ENCODE data around the gene USB1. TPM values are rescaled to one million over a fixed set of nuclear protein-coding genes. Genes with fewer than 3 reads are reported as not detected.

USB1 gene
- total RNA-seq, 1 donor from 2014 or later: 37.9 TPM

DNA sequence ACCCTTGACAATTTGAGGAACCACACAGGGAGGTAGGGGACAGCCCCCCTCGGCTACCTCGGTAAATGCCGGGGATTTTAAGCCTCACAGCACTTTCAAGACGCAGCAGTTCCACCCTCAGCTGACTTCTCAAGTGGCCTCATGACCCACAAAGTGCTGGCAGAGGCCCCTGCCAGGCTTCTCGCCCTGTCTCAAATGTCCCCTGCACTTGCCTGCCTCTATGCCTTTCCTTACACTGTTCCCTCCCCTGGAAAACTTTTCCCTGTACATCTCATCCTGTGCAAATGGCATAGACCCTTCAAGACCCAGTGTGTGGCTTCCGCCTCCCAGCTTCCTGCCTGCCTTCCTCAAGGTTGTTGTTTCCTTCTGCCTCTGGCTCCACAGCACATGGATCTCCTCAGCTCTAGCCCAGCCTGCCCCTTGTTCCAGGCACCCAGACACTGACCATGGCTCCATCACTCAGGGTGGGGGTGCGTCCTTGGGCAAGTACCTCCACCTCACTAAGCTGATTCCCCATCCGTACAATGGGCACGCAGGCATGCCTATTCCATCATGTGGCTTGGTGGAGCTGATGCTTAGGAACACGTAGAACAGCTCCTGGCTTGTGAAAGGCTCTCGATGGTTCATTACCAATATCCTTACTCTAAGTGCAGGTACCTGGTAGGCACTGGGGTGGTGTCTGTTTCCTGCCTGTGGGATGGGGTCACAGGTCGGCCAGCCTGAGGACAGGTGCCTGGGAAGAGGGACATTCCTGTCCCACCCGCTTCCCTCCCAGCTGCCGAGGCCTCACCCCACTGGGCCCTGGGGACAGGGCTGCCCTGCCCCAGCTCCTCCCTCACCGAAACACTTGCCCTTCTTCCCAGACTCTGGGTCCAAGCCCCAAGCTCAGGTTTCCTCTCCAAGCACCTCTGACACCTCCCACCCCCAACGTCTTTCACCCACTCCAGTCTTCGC is 48.3 kb downstream of the USB1 start:
- TF ChIP-seq, protein P1, sequence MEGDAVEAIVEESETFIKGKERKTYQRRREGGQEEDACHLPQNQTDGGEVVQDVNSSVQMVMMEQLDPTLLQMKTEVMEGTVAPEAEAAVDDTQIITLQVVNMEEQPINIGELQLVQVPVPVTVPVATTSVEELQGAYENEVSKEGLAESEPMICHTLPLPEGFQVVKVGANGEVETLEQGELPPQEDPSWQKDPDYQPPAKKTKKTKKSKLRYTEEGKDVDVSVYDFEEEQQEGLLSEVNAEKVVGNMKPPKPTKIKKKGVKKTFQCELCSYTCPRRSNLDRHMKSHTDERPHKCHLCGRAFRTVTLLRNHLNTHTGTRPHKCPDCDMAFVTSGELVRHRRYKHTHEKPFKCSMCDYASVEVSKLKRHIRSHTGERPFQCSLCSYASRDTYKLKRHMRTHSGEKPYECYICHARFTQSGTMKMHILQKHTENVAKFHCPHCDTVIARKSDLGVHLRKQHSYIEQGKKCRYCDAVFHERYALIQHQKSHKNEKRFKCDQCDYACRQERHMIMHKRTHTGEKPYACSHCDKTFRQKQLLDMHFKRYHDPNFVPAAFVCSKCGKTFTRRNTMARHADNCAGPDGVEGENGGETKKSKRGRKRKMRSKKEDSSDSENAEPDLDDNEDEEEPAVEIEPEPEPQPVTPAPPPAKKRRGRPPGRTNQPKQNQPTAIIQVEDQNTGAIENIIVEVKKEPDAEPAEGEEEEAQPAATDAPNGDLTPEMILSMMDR (IDR thresholded peaks at IDR 0.05): no peak
- Mint-ChIP-seq H3K4me1 (ENCODE audit: low read depth) (no peaks in the 10 kb centered on the region), H3K36me3 (ENCODE audit: low read depth) (no peaks in the 10 kb centered on the region), H3K9me3 (ENCODE audit: low read depth) (no peaks in the 10 kb centered on the region), H3K27me3 (ENCODE audit: low read depth) (no peaks in the 10 kb centered on the region), H3K27ac (ENCODE audit: unreplicated experiment) (no peak overlapping the region), H3K4me3 (ENCODE audit: unreplicated experiment) (no peak overlapping the region)
- DNase-seq (ENCODE audit: low spot score): no peak

DNA sequence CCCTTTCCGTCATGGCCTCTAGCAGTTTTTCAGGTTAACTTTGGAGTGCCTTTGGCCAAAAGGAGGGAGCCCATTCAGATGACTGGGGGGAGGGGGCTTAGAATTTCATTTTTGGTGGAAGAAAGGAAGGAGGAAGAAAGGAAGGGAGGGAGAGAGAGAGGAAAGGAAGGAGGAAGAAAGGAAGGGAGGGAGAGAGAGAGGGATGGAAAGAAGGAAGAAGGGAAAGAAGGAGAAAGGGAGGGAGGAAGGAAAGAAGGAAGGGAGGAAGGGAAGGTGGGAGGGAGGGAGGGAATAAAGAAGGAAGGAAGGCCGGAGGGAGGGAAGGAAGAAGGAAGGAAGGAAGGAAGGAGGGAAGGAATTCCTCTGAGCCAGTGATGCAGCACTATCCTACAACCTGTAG is 50.1 kb downstream of the USB1 start:
- H3K36me3 Mint-ChIP-seq (ENCODE audit: low read depth): no peaks in the 10 kb centered on the region
- H3K9me3 Mint-ChIP-seq (ENCODE audit: low read depth): no peaks in the 10 kb centered on the region
- H3K27me3 Mint-ChIP-seq (ENCODE audit: low read depth): peaks cover 2% of the 10 kb centered on the region
- H3K27ac Mint-ChIP-seq (ENCODE audit: unreplicated experiment): no peak overlapping the region
- H3K4me1 Mint-ChIP-seq (ENCODE audit: low read depth): no peaks in the 10 kb centered on the region
- H3K4me3 Mint-ChIP-seq (ENCODE audit: unreplicated experiment): no peak overlapping the region
- TF ChIP-seq, protein P1 (IDR thresholded peaks at IDR 0.05): no peak
- no peak for DNase-seq (ENCODE audit: low spot score)

GRCh38 chr16:58051821-58052603 is 50.8 kb downstream of the USB1 start:
- Mint-ChIP-seq H3K36me3 (ENCODE audit: low read depth) (no peaks in the 10 kb centered on the region), H3K4me3 (ENCODE audit: unreplicated experiment) (no peak overlapping the region), H3K27me3 (ENCODE audit: low read depth) (peaks cover 2% of the 10 kb centered on the region), H3K9me3 (ENCODE audit: low read depth) (no peaks in the 10 kb centered on the region), H3K27ac (ENCODE audit: unreplicated experiment) (no peak overlapping the region), H3K4me1 (ENCODE audit: low read depth) (no peaks in the 10 kb centered on the region)
- no peak for DNase-seq (ENCODE audit: low spot score)
- TF ChIP-seq, protein P1 (IDR thresholded peaks at IDR 0.05): no peak

DNA sequence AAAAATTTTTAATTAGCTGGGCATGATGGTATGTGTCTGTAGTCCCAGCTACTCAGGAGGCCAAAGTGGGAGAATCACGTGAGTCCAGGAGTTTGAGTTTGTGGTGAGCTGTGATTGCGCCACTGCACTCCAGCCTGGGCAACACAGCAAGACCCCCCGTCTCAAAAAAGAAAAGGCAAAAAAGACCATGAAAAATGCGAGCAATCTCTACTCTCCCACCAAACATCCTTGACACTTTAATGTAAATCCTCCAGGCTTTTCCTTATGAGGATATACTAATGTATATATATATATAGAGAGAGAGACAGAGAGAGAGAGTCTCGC is 52.4 kb downstream of the USB1 start:
- TF ChIP-seq, protein P1 (IDR thresholded peaks at IDR 0.05): no peak
- Mint-ChIP-seq H3K27ac (ENCODE audit: unreplicated experiment) (no peak overlapping the region), H3K27me3 (ENCODE audit: low read depth) (peaks cover 13% of the 10 kb centered on the region), H3K9me3 (ENCODE audit: low read depth) (no peaks in the 10 kb centered on the region), H3K4me3 (ENCODE audit: unreplicated experiment) (no peak overlapping the region), H3K4me1 (ENCODE audit: low read depth) (no peaks in the 10 kb centered on the region), H3K36me3 (ENCODE audit: low read depth) (no peaks in the 10 kb centered on the region)
- no peak for DNase-seq (ENCODE audit: low spot score)

GRCh38 chr16:58054289-58054688 is 53.1 kb downstream of the USB1 start:
- TF ChIP-seq, protein P1 (IDR thresholded peaks at IDR 0.05): no peak
- Mint-ChIP-seq H3K36me3 (ENCODE audit: low read depth) (no peaks in the 10 kb centered on the region), H3K4me1 (ENCODE audit: low read depth) (no peaks in the 10 kb centered on the region), H3K27ac (ENCODE audit: unreplicated experiment) (no peak overlapping the region), H3K4me3 (ENCODE audit: unreplicated experiment) (no peak overlapping the region), H3K27me3 (ENCODE audit: low read depth) (peaks cover 13% of the 10 kb centered on the region), H3K9me3 (ENCODE audit: low read depth) (no peaks in the 10 kb centered on the region)
- DNase-seq (ENCODE audit: low spot score): no peak
